SK-N-SH treated with all-trans-retinoic acid at 6 μM for 48 hours (cell line): ENCODE results near the gene TSHB.

ENCODE experiments used
- ATAC-seq: fragments of 200-7000 bp; cut with Tn5 transposase; 3 replicates; pipeline ENCODE4 v1.9.1; 2020; ENCODE audit warnings: mild to moderate bottlenecking, moderate library complexity
- ARNTL ChIP-seq: fragments of 450-650 bp; formaldehyde crosslinking; IDR thresholded peaks from 2 replicates; pipeline ENCODE4 v1.5.0; 2020; ENCODE audit warnings: low read depth, mild to moderate bottlenecking, moderate library complexity, borderline replicate concordance
- BACH2 ChIP-seq: fragments of 250-450 bp; sonication (Bioruptor Pico); IDR thresholded peaks from 2 replicates; pipeline ENCODE4 v1.9.0; 2021; ENCODE audit warnings: mild to moderate bottlenecking, borderline replicate concordance
- CREB5 ChIP-seq: fragments of 250-450 bp; sonication (Bioruptor Pico); IDR thresholded peaks from 2 replicates; pipeline ENCODE4 v1.5.1; 2020; ENCODE audit warnings: low read depth, mild to moderate bottlenecking, moderate library complexity
- CSDC2 ChIP-seq: fragments of 250-450 bp; sonication (Bioruptor Pico); IDR thresholded peaks from 2 replicates; pipeline ENCODE4 v1.5.0; 2020; ENCODE audit warnings: mild to moderate bottlenecking, moderate library complexity
- CSRNP3 ChIP-seq: fragments of 250-450 bp; sonication (Bioruptor Pico); IDR thresholded peaks from 2 replicates; pipeline ENCODE4 v1.5.1; 2021; ENCODE audit warnings: mild to moderate bottlenecking, moderate library complexity
- ESRRG ChIP-seq: fragments of 250-450 bp; sonication (Bioruptor Pico); IDR thresholded peaks from 2 replicates; pipeline ENCODE4 v1.6.1; 2021; ENCODE audit warnings: mild to moderate bottlenecking
- GLIS3 ChIP-seq: fragments of 250-450 bp; sonication (Bioruptor Pico); IDR thresholded peaks from 2 replicates; pipeline ENCODE4 v1.5.0; 2020; ENCODE audit warnings: mild to moderate bottlenecking, moderate library complexity
- OSR1 ChIP-seq: fragments of 250-450 bp; sonication (Bioruptor Pico); IDR thresholded peaks from 2 replicates; pipeline ENCODE4 v1.8.0; 2022; ENCODE audit warnings: moderate library complexity, mild to moderate bottlenecking, inconsistent platforms
- PATZ1 ChIP-seq: fragments of 250-450 bp; sonication (Bioruptor Pico); IDR thresholded peaks from 2 replicates; pipeline ENCODE4 v1.8.0; 2020; ENCODE audit warnings: mild to moderate bottlenecking, moderate library complexity, borderline replicate concordance
- POU6F1 ChIP-seq: fragments of 250-450 bp; sonication (Bioruptor Pico); IDR thresholded peaks from 2 replicates; pipeline ENCODE4 v1.8.0; 2021; ENCODE audit warnings: low read depth, mild to moderate bottlenecking, moderate library complexity, borderline replicate concordance
- PPARA ChIP-seq: fragments of 250-450 bp; sonication (Bioruptor Pico); IDR thresholded peaks from 2 replicates; pipeline ENCODE4 v1.5.0; 2020; ENCODE audit warnings: mild to moderate bottlenecking, borderline replicate concordance
- RARB ChIP-seq: fragments of 250-450 bp; sonication (Bioruptor Pico); IDR thresholded peaks from 2 replicates; pipeline ENCODE4 v1.8.0; 2021; ENCODE audit warnings: mild to moderate bottlenecking, moderate library complexity
- SNAI2 ChIP-seq: fragments of 250-450 bp; sonication (Bioruptor Pico); IDR thresholded peaks from 2 replicates; pipeline ENCODE4 v1.5.0; 2020; ENCODE audit warnings: mild to moderate bottlenecking, moderate library complexity
- TCF4 ChIP-seq: fragments of 250-450 bp; sonication (Bioruptor Pico); IDR thresholded peaks from 2 replicates; pipeline ENCODE4 v1.8.0; 2021; ENCODE audit warnings: mild to moderate bottlenecking, moderate library complexity, borderline replicate concordance
- TOX ChIP-seq: fragments of 250-450 bp; sonication (Bioruptor Pico); IDR thresholded peaks from 2 replicates; pipeline ENCODE4 v1.8.0; 2021; ENCODE audit warnings: mild to moderate bottlenecking, moderate library complexity, borderline replicate concordance
- TSHZ2 ChIP-seq: fragments of 250-450 bp; sonication (Bioruptor Pico); IDR thresholded peaks from 2 replicates; pipeline ENCODE4 v1.5.0; 2020; ENCODE audit warnings: mild to moderate bottlenecking, moderate library complexity
- ZFP3 ChIP-seq: fragments of 250-450 bp; sonication (Bioruptor Pico); IDR thresholded peaks from 2 replicates; pipeline ENCODE4 v1.5.0; 2020; ENCODE audit warnings: mild to moderate bottlenecking, moderate library complexity
- ZFP30 ChIP-seq: fragments of 450-650 bp; formaldehyde crosslinking; IDR thresholded peaks from 2 replicates; pipeline ENCODE4 v1.5.0; 2022; ENCODE audit warnings: mild to moderate bottlenecking, moderate library complexity
- ZNF565 ChIP-seq: fragments of 450-650 bp; formaldehyde crosslinking; conservative IDR thresholded peaks from 2 replicates; pipeline ENCODE4 v1.5.0; 2020; ENCODE audit warnings: low read depth, mild to moderate bottlenecking, moderate library complexity
- ZNF70 ChIP-seq: fragments of 450-650 bp; formaldehyde crosslinking; IDR thresholded peaks from 2 replicates; pipeline ENCODE4 v1.5.0; 2020; ENCODE audit warnings: mild to moderate bottlenecking, moderate library complexity
- ZNF8 ChIP-seq: fragments of 450-650 bp; formaldehyde crosslinking; IDR thresholded peaks from 2 replicates; pipeline ENCODE4 v1.5.0; 2020; ENCODE audit warnings: mild to moderate bottlenecking, moderate library complexity

TSHB gene

GRCh38 chr1:115023593-115023992, 6.0 kb upstream of the TSHB start (continued):
- no peak for TF ChIP-seq CSRNP3 (CRISPR knock-in tag)
- TF ChIP-seq TOX = no peak

- no peak for ATAC-seq
- TF ChIP-seq ZNF70 (CRISPR knock-in tag) (no peak), CSRNP3 (CRISPR knock-in tag) (no peak), TSHZ2 (CRISPR knock-in tag) (no peak), POU6F1 (no peak), SNAI2 (no peak), OSR1 (CRISPR knock-in tag) (no peak), TOX (no peak), CREB5 (CRISPR knock-in tag) (no peak), GLIS3 (CRISPR knock-in tag) (no peak), ARNTL (CRISPR knock-in tag) (no peak), CSDC2 (CRISPR knock-in tag) (no peak), PPARA (CRISPR knock-in tag) (no peak), PATZ1 (no peak), BACH2 (CRISPR knock-in tag) (no peak)
These were observed 2.0 kb downstream of the TSHB start for GRCh38 chr1:115031595-115031994.

- TF ChIP-seq RARB (no peak), CSDC2 (CRISPR knock-in tag) (no peak), ZNF565 (CRISPR knock-in tag) (no peak), PPARA (CRISPR knock-in tag) (no peak), ZFP30 (CRISPR knock-in tag) (no peak), TCF4 (no peak), CSRNP3 (CRISPR knock-in tag) (no peak), ESRRG (CRISPR knock-in tag) (no peak), BACH2 (CRISPR knock-in tag) (no peak), TOX (no peak), PATZ1 (no peak), ZNF70 (CRISPR knock-in tag) (no peak), POU6F1 (no peak), ZNF8 (no peak), OSR1 (CRISPR knock-in tag) (no peak), ARNTL (CRISPR knock-in tag) (no peak), SNAI2 (no peak), ZFP3 (no peak)
- ATAC-seq = no peak
These were observed 6.0 kb downstream of the TSHB start for GRCh38 chr1:115035652-115036051.
